GM12878 (cell line): Measurements from ENCODE around the gene CCDC24. TPM values are rescaled to one million over a fixed set of nuclear protein-coding genes. Genes with fewer than 3 reads are reported as not detected.
A peak's percentile ranks its signal among the peaks of the same experiment; 100 is the strongest.

Experiments
- BHLHE40 ChIP-seq, 2 experiments: fragments of 450-650 bp in 1 of 2; IDR thresholded peaks; 2 replicates each; pipeline ENCODE4 v1.6.1; 2011 to 2017; ENCODE audit warnings: low read depth in 2 of 2, borderline replicate concordance in 1 of 2, improper control_type of control experiment in 1 of 2, low read length in 1 of 2, mild to moderate bottlenecking in 1 of 2
- CHD1 ChIP-seq: IDR thresholded peaks from 2 replicates; pipeline ENCODE4 v1.6.1; 2012; ENCODE audit warnings: low read depth, low read length, improper control_type of control experiment
- CHD2 ChIP-seq: IDR thresholded peaks from 2 replicates; pipeline ENCODE4 v1.6.1; 2011; ENCODE audit warnings: low read depth, low read length, improper control_type of control experiment, borderline replicate concordance
- EP300 ChIP-seq, 2 experiments: fragments of 150-350 bp in 1 of 2; IDR thresholded peaks; 2 replicates each; pipeline ENCODE4 v1.6.1; 2011 to 2012; ENCODE audit warnings: low read depth in 2 of 2, low read length in 2 of 2, borderline replicate concordance in 1 of 2, improper control_type of control experiment in 1 of 2, inconsistent platforms in 1 of 2; ENCODE audit not compliant: control insufficient read depth in 1 of 2
- ESRRA ChIP-seq: IDR thresholded peaks from 2 replicates; pipeline ENCODE4 v1.6.1; 2012; ENCODE audit warnings: mild to moderate bottlenecking, low read length, improper control_type of control experiment
- HDAC2 ChIP-seq: fragments of 200-600 bp; sonication (generic); IDR thresholded peaks from 2 replicates; pipeline ENCODE4 v1.6.1; 2017
- IRF4 ChIP-seq: IDR thresholded peaks from 2 replicates; pipeline ENCODE4 v1.6.1; 2011; ENCODE audit warnings: low read depth, low read length
- KLF5 ChIP-seq: fragments of 450-650 bp; IDR thresholded peaks from 2 replicates; pipeline ENCODE4 v1.6.1; 2014; ENCODE audit warnings: mild to moderate bottlenecking; ENCODE audit not compliant: partially characterized antibody
- MAX ChIP-seq: IDR thresholded peaks from 2 replicates; pipeline ENCODE4 v1.6.1; 2012; ENCODE audit warnings: low read depth, low read length, improper control_type of control experiment
- MYC ChIP-seq: IDR thresholded peaks from 2 replicates; pipeline ENCODE4 v1.6.1; 2011; ENCODE audit warnings: mild to moderate bottlenecking, low read length, moderate library complexity, inconsistent platforms; ENCODE audit not compliant: insufficient read depth, insufficient replicate concordance, insufficient read length, severe bottlenecking
- NBN ChIP-seq: fragments of 450-650 bp; IDR thresholded peaks from 2 replicates; pipeline ENCODE4 v1.6.1; 2016
- NFYB ChIP-seq: IDR thresholded peaks from 2 replicates; pipeline ENCODE4 v1.6.1; 2011; ENCODE audit warnings: low read depth, mild to moderate bottlenecking, low read length, improper control_type of control experiment, moderate library complexity; ENCODE audit not compliant: insufficient read depth
- NR2F1 ChIP-seq: fragments of 450-650 bp; conservative IDR thresholded peaks from 2 replicates; pipeline ENCODE4 v1.6.1; 2017; ENCODE audit warnings: mild to moderate bottlenecking
- PKNOX1 ChIP-seq: fragments of 450-650 bp; IDR thresholded peaks from 2 replicates; pipeline ENCODE4 v1.6.1; 2016; ENCODE audit warnings: mild to moderate bottlenecking
- PML ChIP-seq: IDR thresholded peaks from 2 replicates; pipeline ENCODE4 v1.6.1; 2012; ENCODE audit warnings: low read length, inconsistent platforms
- POLR2A ChIP-seq: IDR thresholded peaks from 2 replicates; pipeline ENCODE4 v1.6.1; 2011; ENCODE audit warnings: low read depth, mild to moderate bottlenecking, low read length
- POLR2AphosphoS5 ChIP-seq: IDR thresholded peaks from 2 replicates; pipeline ENCODE4 v1.6.1; 2011; ENCODE audit warnings: mild to moderate bottlenecking, low read length, inconsistent platforms
- RAD21 ChIP-seq: IDR thresholded peaks from 2 replicates; pipeline ENCODE4 v1.6.1; 2011; ENCODE audit warnings: mild to moderate bottlenecking, low read depth, low read length, moderate library complexity; ENCODE audit not compliant: insufficient read depth
- RUNX3 ChIP-seq: IDR thresholded peaks from 2 replicates; pipeline ENCODE4 v1.6.1; 2012; ENCODE audit warnings: low read length, inconsistent platforms
- USF2 ChIP-seq: IDR thresholded peaks from 2 replicates; pipeline ENCODE4 v1.6.1; 2011; ENCODE audit warnings: low read depth, low read length, improper control_type of control experiment, borderline replicate concordance
- polyA plus RNA-seq, 11 experiments: library from polyadenylated mRNA; depleted of rRNA in 4 of 11; unstranded in 6 of 11; stranded (reverse) in 5 of 11; fragments of >200 nt; fragmentation: Nextera tagmentation in 4 of 11; fragmentation: Illumina TruSeq in 1 of 11; extraction: Ambion mirVana in 4 of 11; extraction: Trizol in 1 of 11; gene quantifications; 1 replicate in 1 of 11; 2 replicates in 10 of 11; pipeline versions ENCODE4 v1.2.1 to v1.2.3, GENCODE V29; 2011 to 2016; ENCODE audit warnings: inconsistent platforms in 2 of 11, missing spikeins in 2 of 11, low read depth in 1 of 11
- total RNA-seq, 4 experiments: library from RNA; depleted of rRNA in 3 of 4; stranded (reverse); fragments of >200 nt in 3 of 4; fragmentation: Illumina TruSeq in 1 of 4; extraction: Trizol in 1 of 4; gene quantifications; 2 replicates each; pipeline versions ENCODE4 v1.2.1 to v1.2.3, GENCODE V29; 2013 to 2021
- TF ChIP-seq, protein P1 (sequence below): fragments of 450-650 bp; IDR thresholded peaks from 2 replicates; pipeline ENCODE4 v1.6.1; 2017; ENCODE audit warnings: low read depth, mild to moderate bottlenecking, moderate library complexity

The CCDC24 gene
- total and polyA plus RNA-seq, 10 of the 15 experiments (the other 5 are each of a cell fraction or from before 2014, with no cell fraction given) = 0.18 to 3.1 (median 1.6) TPM; not detected in 1

- TF ChIP-seq MYC = peak; percentile 31
- TF ChIP-seq PKNOX1 = peak; percentile 75
- TF ChIP-seq CHD2 = peak; percentile 85
- TF ChIP-seq RAD21 = no peak
- peak; percentile 48 for TF ChIP-seq RUNX3
- TF ChIP-seq EP300 (IDR thresholded peaks at IDR 0.05; ENCODE audit: borderline replicate concordance in 1 of 2, control insufficient read depth in 1 of 2, low read depth in 2 of 2, low read length in 2 of 2) = 0 out of 4 replicates have a peak, but pooled peaks of 1 of the 2 experiments have one; percentile 13
- no peak for TF ChIP-seq USF2
- TF ChIP-seq PML = no peak
- peak; percentile 14; the same call in 1 of the 2 replicates for TF ChIP-seq NR2F1
- peak; percentile 74; the same call in 1 of the 2 replicates for TF ChIP-seq MAX
- TF ChIP-seq BHLHE40 (IDR thresholded peaks at IDR 0.05; ENCODE audit: borderline replicate concordance in 1 of 2, low read depth in 2 of 2, low read length in 1 of 2) = peak; percentile 46 to 88; a peak in 3 of 4 replicates
- peak; percentile 62 for TF ChIP-seq POLR2A
- TF ChIP-seq IRF4 = no peak
- no peak for TF ChIP-seq NFYB
- TF ChIP-seq POLR2AphosphoS5 = peak; percentile 43; the same call in 1 of the 2 replicates
- no peak; the same call in 1 of the 2 replicates for TF ChIP-seq HDAC2
- 0 out of 2 replicates have a peak, but pooled peaks have one; percentile 62 for TF ChIP-seq NBN
- TF ChIP-seq ESRRA = no peak
- TF ChIP-seq, protein P1, sequence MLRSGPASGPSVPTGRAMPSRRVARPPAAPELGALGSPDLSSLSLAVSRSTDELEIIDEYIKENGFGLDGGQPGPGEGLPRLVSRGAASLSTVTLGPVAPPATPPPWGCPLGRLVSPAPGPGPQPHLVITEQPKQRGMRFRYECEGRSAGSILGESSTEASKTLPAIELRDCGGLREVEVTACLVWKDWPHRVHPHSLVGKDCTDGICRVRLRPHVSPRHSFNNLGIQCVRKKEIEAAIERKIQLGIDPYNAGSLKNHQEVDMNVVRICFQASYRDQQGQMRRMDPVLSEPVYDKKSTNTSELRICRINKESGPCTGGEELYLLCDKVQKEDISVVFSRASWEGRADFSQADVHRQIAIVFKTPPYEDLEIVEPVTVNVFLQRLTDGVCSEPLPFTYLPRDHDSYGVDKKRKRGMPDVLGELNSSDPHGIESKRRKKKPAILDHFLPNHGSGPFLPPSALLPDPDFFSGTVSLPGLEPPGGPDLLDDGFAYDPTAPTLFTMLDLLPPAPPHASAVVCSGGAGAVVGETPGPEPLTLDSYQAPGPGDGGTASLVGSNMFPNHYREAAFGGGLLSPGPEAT = peak; percentile 72; the same call in 1 of the 2 replicates
- TF ChIP-seq KLF5 = peak; percentile 65
- 0 out of 2 replicates have a peak, but pooled peaks have one; percentile 38 for TF ChIP-seq CHD1
Measured at GRCh38 chr1:44029911-44030604, 38.7 kb downstream of the CCDC24 start (continued).
